Dermis blood vessel endothelial cell (primary cell): ENCODE data around the gene PAOX. TPM values are rescaled to one million over a fixed set of nuclear protein-coding genes. Genes with fewer than 3 reads are reported as not detected.
A peak's percentile ranks its signal among the peaks of the same experiment; 100 is the strongest.

Experiments
- DNase-seq: peaks from one replicate; pipeline ENCODE4 v3.0.0; 2010
- total RNA-seq: library from RNA; depleted of rRNA; stranded (reverse); fragments of >200 nt; gene quantifications from 2 replicates; pipeline ENCODE4 v1.2.3, GENCODE V29; 2014

Gene PAOX
- total RNA-seq, 1 donor from 2014 or later = 17.7 TPM

- no peak for DNase-seq
These were observed 9.3 kb downstream of the PAOX start for GRCh38 chr10:133388236-133388972.

- no peak for DNase-seq
These were observed 10.1 kb downstream of the PAOX start for GRCh38 chr10:133388973-133389818.

- peak; percentile 55 for DNase-seq
These were observed 11.7 kb downstream of the PAOX start for GRCh38 chr10:133390597-133391248.

- no peak for DNase-seq
These were observed 12.2 kb downstream of the PAOX start for GRCh38 chr10:133391249-133391635.

- no peak for DNase-seq
These were observed 12.9 kb downstream of the PAOX start for GRCh38 chr10:133391761-133392518.

GRCh38 chr10:133393401-133394063 is 14.5 kb downstream of the PAOX start:
- DNase-seq = no peak

- peak; percentile 93 for DNase-seq
These were observed 15.1 kb downstream of the PAOX start, which contains the start of gene MTG1 for GRCh38 chr10:133394064-133394663. Gene MTG1, plus strand, starts transcription at chr10:133394157. Its CDS starts 64 bp downstream, at chr10:133394221.

GRCh38 chr10:133394801-133395221 is 15.7 kb downstream of the PAOX start:
- DNase-seq = peak; percentile 29

GRCh38 chr10:133396035-133396624 is 17.1 kb downstream of the PAOX start:
- no peak for DNase-seq

GRCh38 chr10:133397938-133398337 is 18.9 kb downstream of the PAOX start:
- no peak for DNase-seq

GRCh38 chr10:133399123-133399601 is 20.1 kb downstream of the PAOX start:
- no peak for DNase-seq

GRCh38 chr10:133400624-133401424 is 21.8 kb downstream of the PAOX start:
- DNase-seq = no peak

- no peak for DNase-seq
These were observed 22.4 kb downstream of the PAOX start for GRCh38 chr10:133401500-133401899.

- DNase-seq = no peak
These were observed 23.1 kb downstream of the PAOX start for GRCh38 chr10:133401981-133402725.

GRCh38 chr10:133403359-133403758 is 24.3 kb downstream of the PAOX start:
- no peak for DNase-seq

GRCh38 chr10:133403784-133404183 is 24.7 kb downstream of the PAOX start:
- DNase-seq = no peak

- DNase-seq = no peak
These were observed 26.2 kb downstream of the PAOX start for GRCh38 chr10:133405272-133405671.

GRCh38 chr10:133405844-133406527 is 26.9 kb downstream of the PAOX start:
- no peak for DNase-seq
